ENCODE results near the gene CASTOR1. TPM values are rescaled to one million over a fixed set of nuclear protein-coding genes. Genes with fewer than 3 reads are reported as not detected.

The CASTOR1 gene
- total RNA-seq, 1 donor from 2014 or later, result 2.4 TPM

- H3K4me3 ChIP-seq (ENCODE audit: low read depth, low read length), result no peak overlapping the region
- DNase-seq (ENCODE audit: low read depth) (peak; percentile 82), FAIRE-seq (peak; percentile 77)
- no peaks in the 10 kb centered on the region for H3K27me3 ChIP-seq (ENCODE audit: control insufficient read depth, insufficient read depth, low read length)
- H3K36me3 ChIP-seq (ENCODE audit: control insufficient read depth, insufficient read depth, low read length), result peaks cover 4% of the 10 kb centered on the region
- peak; percentile 56 for TF ChIP-seq CTCF (IDR thresholded peaks at IDR 0.05; ENCODE audit: insufficient read depth, low read length, severe bottlenecking)
Measured at GRCh38 chr22:30287648-30288418, 1.5 kb downstream of the CASTOR1 start.

GRCh38 chr22:30286813-30287647 lies 2.3 kb downstream of the CASTOR1 start:
- DNase-seq (ENCODE audit: low read depth) (peak; percentile 38), FAIRE-seq (no peak)
- no peak overlapping the region for H3K4me3 ChIP-seq (ENCODE audit: low read depth, low read length)
- H3K36me3 ChIP-seq (ENCODE audit: control insufficient read depth, insufficient read depth, low read length), result peaks cover 1% of the 10 kb centered on the region
- H3K27me3 ChIP-seq (ENCODE audit: control insufficient read depth, insufficient read depth, low read length), result peaks cover 2% of the 10 kb centered on the region
- peak; percentile 96 for TF ChIP-seq CTCF (IDR thresholded peaks at IDR 0.05; ENCODE audit: insufficient read depth, low read length, severe bottlenecking)

- Histone ChIP-seq H3K4me3 (ENCODE audit: low read depth, low read length) (no peak overlapping the region), H3K36me3 (ENCODE audit: control insufficient read depth, insufficient read depth, low read length) (peaks cover 1% of the 10 kb centered on the region), H3K27me3 (ENCODE audit: control insufficient read depth, insufficient read depth, low read length) (peaks cover 2% of the 10 kb centered on the region)
- FAIRE-seq (no peak), DNase-seq (ENCODE audit: low read depth) (no peak)
- no peak for TF ChIP-seq CTCF (IDR thresholded peaks at IDR 0.05; ENCODE audit: insufficient read depth, low read length, severe bottlenecking)
Measured at GRCh38 chr22:30286331-30286730, 3.0 kb downstream of the CASTOR1 start.

GRCh38 chr22:30285846-30286200 lies 3.5 kb downstream of the CASTOR1 start:
- Histone ChIP-seq H3K27me3 (ENCODE audit: control insufficient read depth, insufficient read depth, low read length) (peaks cover 2% of the 10 kb centered on the region), H3K4me3 (ENCODE audit: low read depth, low read length) (no peak overlapping the region), H3K36me3 (ENCODE audit: control insufficient read depth, insufficient read depth, low read length) (peaks cover 1% of the 10 kb centered on the region)
- DNase-seq (ENCODE audit: low read depth) (no peak), FAIRE-seq (no peak)
- TF ChIP-seq CTCF (IDR thresholded peaks at IDR 0.05; ENCODE audit: insufficient read depth, low read length, severe bottlenecking), result no peak

- Histone ChIP-seq H3K4me3 (ENCODE audit: low read depth, low read length) (no peak overlapping the region), H3K27me3 (ENCODE audit: control insufficient read depth, insufficient read depth, low read length) (peaks cover 2% of the 10 kb centered on the region), H3K36me3 (ENCODE audit: control insufficient read depth, insufficient read depth, low read length) (peaks cover 1% of the 10 kb centered on the region)
- FAIRE-seq (no peak), DNase-seq (ENCODE audit: low read depth) (no peak)
- no peak for TF ChIP-seq CTCF (IDR thresholded peaks at IDR 0.05; ENCODE audit: insufficient read depth, low read length, severe bottlenecking)
Measured at GRCh38 chr22:30285176-30285845, 4.0 kb downstream of the CASTOR1 start.

Measured in bronchial epithelial cell (primary cell).